ENCODE results near the gene DRAXIN.

The DRAXIN gene

GRCh38 chr1:11738783-11739182, 47.3 kb downstream of the DRAXIN start:
- no peak for DNase-seq (ENCODE audit: low spot score)

- no peak for DNase-seq (ENCODE audit: low spot score)
Measured at GRCh38 chr1:11740258-11741192, 49.0 kb downstream of the DRAXIN start.

- no peak for DNase-seq (ENCODE audit: low spot score)
Measured at GRCh38 chr1:11741482-11741881, 50.0 kb downstream of the DRAXIN start.

- peak; percentile 42 for DNase-seq (ENCODE audit: low spot score)
Measured at GRCh38 chr1:11741919-11742558, 50.5 kb downstream of the DRAXIN start.

- DNase-seq (ENCODE audit: low spot score) = no peak
Measured at GRCh38 chr1:11744287-11744686, 52.8 kb downstream of the DRAXIN start.

- DNase-seq (ENCODE audit: low spot score) = no peak
Measured at GRCh38 chr1:11746092-11746491, 54.6 kb downstream of the DRAXIN start.

GRCh38 chr1:11746795-11747487, 55.4 kb downstream of the DRAXIN start:
- no peak for DNase-seq (ENCODE audit: low spot score)

GRCh38 chr1:11748294-11749202, 57.0 kb downstream of the DRAXIN start:
- no peak for DNase-seq (ENCODE audit: low spot score)

GRCh38 chr1:11749203-11749689, 57.7 kb downstream of the DRAXIN start:
- DNase-seq (ENCODE audit: low spot score) = no peak

GRCh38 chr1:11749996-11750395, 58.5 kb downstream of the DRAXIN start:
- no peak for DNase-seq (ENCODE audit: low spot score)

GRCh38 chr1:11751087-11751486, 59.6 kb downstream of the DRAXIN start:
- no peak for DNase-seq (ENCODE audit: low spot score)

- DNase-seq (ENCODE audit: low spot score) = peak; percentile 58
Measured at GRCh38 chr1:11752359-11753088, 61.0 kb downstream of the DRAXIN start.

- DNase-seq (ENCODE audit: low spot score) = no peak
Measured at GRCh38 chr1:11753555-11754208, 62.2 kb downstream of the DRAXIN start.

GRCh38 chr1:11757047-11757446, 65.5 kb downstream of the DRAXIN start:
- DNase-seq (ENCODE audit: low spot score) = no peak

GRCh38 chr1:11759791-11760190, 68.3 kb downstream of the DRAXIN start:
- no peak for DNase-seq (ENCODE audit: low spot score)

- DNase-seq (ENCODE audit: low spot score) = no peak
Measured at GRCh38 chr1:11761285-11761684, 69.8 kb downstream of the DRAXIN start.

GRCh38 chr1:11761988-11762406, 70.5 kb downstream of the DRAXIN start, which contains the start of gene C1orf167:
TSS of gene C1orf167 (plus strand) at chr1:11762193. CDS start at chr1:11764401, 2,208 bp downstream.
- DNase-seq (ENCODE audit: low spot score) = no peak

GRCh38 chr1:11764115-11764514, 72.6 kb downstream of the DRAXIN start:
- DNase-seq (ENCODE audit: low spot score) = no peak

GRCh38 chr1:11764519-11764918, 73.0 kb downstream of the DRAXIN start:
- DNase-seq (ENCODE audit: low spot score) = no peak

All from ecto neural progenitor cell (in vitro differentiated cells).